IMR-90 (cell line): Measurements from ENCODE around the gene RNF14.

Experiments
- BHLHE40 ChIP-seq: fragments of 150-350 bp; IDR thresholded peaks from 2 replicates; pipeline ENCODE4 v1.6.1; 2016; ENCODE audit warnings: mild to moderate bottlenecking, low read depth, low read length
- CTCF ChIP-seq: conservative IDR thresholded peaks from 2 replicates; pipeline ENCODE4 v1.5.1; 2012; ENCODE audit warnings: mild to moderate bottlenecking, low read depth, low read length, improper control_type of control experiment
- ELK1 ChIP-seq: fragments of 150-350 bp; IDR thresholded peaks from 2 replicates; pipeline ENCODE4 v1.6.1; 2016; ENCODE audit warnings: low read depth, mild to moderate bottlenecking, low read length, moderate library complexity, borderline replicate concordance
- MAFK ChIP-seq: IDR thresholded peaks from 2 replicates; pipeline ENCODE4 v1.6.1; 2012; ENCODE audit warnings: low read depth, low read length, improper control_type of control experiment
- MAZ ChIP-seq: IDR thresholded peaks from 2 replicates; pipeline ENCODE4 v1.6.1; 2012; ENCODE audit warnings: low read depth, mild to moderate bottlenecking, low read length, improper control_type of control experiment, moderate library complexity, borderline replicate concordance
- POLR2A ChIP-seq: IDR thresholded peaks from 2 replicates; pipeline ENCODE4 v1.6.1; 2012; ENCODE audit warnings: mild to moderate bottlenecking, low read depth, low read length
- RFX5 ChIP-seq: IDR thresholded peaks from 2 replicates; pipeline ENCODE4 v1.8.0; 2012; ENCODE audit warnings: low read depth, mild to moderate bottlenecking, low read length, moderate library complexity
- SMC3 ChIP-seq: fragments of 150-350 bp; IDR thresholded peaks from 2 replicates; pipeline ENCODE4 v1.6.1; 2016; ENCODE audit warnings: low read depth, mild to moderate bottlenecking, antibody characterized with exemption, low read length, moderate library complexity
- USF2 ChIP-seq: fragments of 150-350 bp; IDR thresholded peaks from 2 replicates; pipeline ENCODE4 v1.6.1; 2017; ENCODE audit warnings: mild to moderate bottlenecking, antibody characterized with exemption, low read length, low read depth

- TF ChIP-seq CTCF (no peak; the same call in 1 of the 2 replicates), POLR2A (no peak), MAZ (no peak), BHLHE40 (no peak), USF2 (peak; percentile 9; the same call in 1 of the 2 replicates), SMC3 (0 out of 2 replicates have a peak, but pooled peaks have one; percentile 30), ELK1 (no peak), MAFK (no peak), RFX5 (no peak)
Observed at GRCh38 chr5:141960018-141960417, 8.9 kb upstream of the RNF14 start.
